KMS-11 (cell line): Measurements from ENCODE around the gene PDE4D.

ENCODE experiments used
- H2AFZ ChIP-seq: fragments of 200-600 bp; sonication (generic); 2 replicates; pipeline ENCODE4 v1.6.1; 2016; ENCODE audit warnings: antibody characterized with exemption, mixed run types, low read depth
- H3K27ac ChIP-seq: fragments of 200-600 bp; sonication (generic); 2 replicates; pipeline ENCODE4 v1.6.1; 2016; ENCODE audit warnings: mild to moderate bottlenecking, mixed run types
- H3K27me3 ChIP-seq: fragments of 200-600 bp; sonication (generic); 2 replicates; pipeline ENCODE4 v1.6.1; 2017; ENCODE audit warnings: mild to moderate bottlenecking, low read depth, mixed run types, moderate library complexity; ENCODE audit not compliant: insufficient read depth
- H3K36me3 ChIP-seq: fragments of 200-600 bp; sonication (generic); 2 replicates; pipeline ENCODE4 v1.6.1; 2017; ENCODE audit warnings: mild to moderate bottlenecking, mixed run types; ENCODE audit not compliant: insufficient read depth
- H3K4me1 ChIP-seq: fragments of 200-600 bp; sonication (generic); 2 replicates; pipeline ENCODE4 v1.6.1; 2016; ENCODE audit warnings: mild to moderate bottlenecking, low read depth, mixed run types; ENCODE audit not compliant: poor library complexity, severe bottlenecking
- H3K4me2 ChIP-seq: fragments of 200-600 bp; sonication (generic); 2 replicates; pipeline ENCODE4 v1.7.0; 2016; ENCODE audit warnings: mild to moderate bottlenecking, mixed run types
- H3K4me3 ChIP-seq: fragments of 200-600 bp; sonication (generic); IDR thresholded peaks from 2 replicates; pipeline ENCODE4 v1.6.1; 2017; ENCODE audit warnings: low read depth, low read length, mixed read lengths; ENCODE audit not compliant: insufficient read depth
- H3K79me2 ChIP-seq: fragments of 200-600 bp; sonication (generic); 2 replicates; pipeline ENCODE4 v1.6.1; 2016; ENCODE audit warnings: low read depth, mixed run types; ENCODE audit not compliant: insufficient read depth
- H3K9ac ChIP-seq: fragments of 200-600 bp; sonication (generic); 2 replicates; pipeline ENCODE4 v1.6.1; 2016; ENCODE audit warnings: mild to moderate bottlenecking, mixed run types
- H4K20me1 ChIP-seq: fragments of 200-600 bp; sonication (generic); 2 replicates; pipeline ENCODE4 v1.6.1; 2016; ENCODE audit warnings: mild to moderate bottlenecking, mixed run types; ENCODE audit not compliant: insufficient read depth
- CTCF ChIP-seq: fragments of 200-600 bp; sonication (generic); conservative IDR thresholded peaks from 2 replicates; pipeline ENCODE4 v1.6.1; 2017; ENCODE audit warnings: low read depth, mild to moderate bottlenecking, antibody characterized with exemption, low read length, moderate library complexity, mixed read lengths

Gene PDE4D

GRCh38 chr5:58986281-58986680 lies 907.2 kb downstream of the PDE4D start:
- TF ChIP-seq CTCF = no peak

GRCh38 chr5:58985759-58986158 lies 907.8 kb downstream of the PDE4D start:
- Histone ChIP-seq H3K4me1 (peaks cover 14% of the 10 kb centered on the region), H3K9ac (no peak overlapping the region), H2AFZ (no peak overlapping the region), H3K79me2 (peaks cover 8% of the 10 kb centered on the region; the same call in 1 of the 2 replicates), H4K20me1 (no peaks in the 10 kb centered on the region), H3K36me3 (peaks cover 7% of the 10 kb centered on the region; the same call in 1 of the 2 replicates), H3K27ac (no peak overlapping the region), H3K4me2 (no peak overlapping the region), H3K4me3 (no peak overlapping the region), H3K27me3 (no peaks in the 10 kb centered on the region)
- TF ChIP-seq CTCF = no peak

More at GRCh38 chr5:58986281-58986680, 907.2 kb downstream of the PDE4D start:
- H3K4me1 ChIP-seq = peaks cover 19% of the 10 kb centered on the region
- peaks cover 8% of the 10 kb centered on the region; the same call in 1 of the 2 replicates for H3K79me2 ChIP-seq
- H2AFZ ChIP-seq = no peak overlapping the region
- H3K4me2 ChIP-seq = no peak overlapping the region
- H3K27ac ChIP-seq = no peak overlapping the region
- H4K20me1 ChIP-seq = no peaks in the 10 kb centered on the region
- H3K36me3 ChIP-seq = peaks cover 7% of the 10 kb centered on the region; the same call in 1 of the 2 replicates
- H3K27me3 ChIP-seq = no peaks in the 10 kb centered on the region
- no peak overlapping the region for H3K9ac ChIP-seq
- no peak overlapping the region for H3K4me3 ChIP-seq

GRCh38 chr5:58985311-58985710 lies 908.2 kb downstream of the PDE4D start:
- no peak overlapping the region for H3K4me2 ChIP-seq
- TF ChIP-seq CTCF = no peak
- H3K4me1 ChIP-seq = peaks cover 10% of the 10 kb centered on the region
- H3K27ac ChIP-seq = no peak overlapping the region
- H3K36me3 ChIP-seq = peaks cover 7% of the 10 kb centered on the region; the same call in 1 of the 2 replicates
- H3K4me3 ChIP-seq = no peak overlapping the region
- no peak overlapping the region for H3K9ac ChIP-seq
- H4K20me1 ChIP-seq = no peaks in the 10 kb centered on the region
- peaks cover 8% of the 10 kb centered on the region; the same call in 1 of the 2 replicates for H3K79me2 ChIP-seq
- no peaks in the 10 kb centered on the region for H3K27me3 ChIP-seq
- no peak overlapping the region for H2AFZ ChIP-seq

GRCh38 chr5:58983526-58984452 lies 909.7 kb downstream of the PDE4D start:
- Histone ChIP-seq H3K79me2 (no peaks in the 10 kb centered on the region), H2AFZ (no peak overlapping the region), H3K27ac (no peak overlapping the region), H3K4me2 (no peak overlapping the region), H3K4me3 (no peak overlapping the region), H3K27me3 (no peaks in the 10 kb centered on the region), H3K4me1 (no peaks in the 10 kb centered on the region), H4K20me1 (no peaks in the 10 kb centered on the region), H3K9ac (no peak overlapping the region), H3K36me3 (peaks cover 3% of the 10 kb centered on the region; the same call in 1 of the 2 replicates)
- TF ChIP-seq CTCF = no peak
